ENCODE data around the gene ARL2BP. TPM values are rescaled to one million over a fixed set of nuclear protein-coding genes. Genes with fewer than 3 reads are reported as not detected.
A peak's percentile ranks its signal among the peaks of the same experiment; 100 is the strongest.

The ARL2BP gene
- total RNA-seq, 1 donor from 2014 or later: 71.3 TPM

- no peak for TF ChIP-seq CTCF (IDR thresholded peaks at IDR 0.05; ENCODE audit: insufficient read depth, low read length, severe bottlenecking)
- no peak for FAIRE-seq
- H3K36me3 ChIP-seq (ENCODE audit: control insufficient read depth, insufficient read depth, low read length): peaks cover 8% of the 10 kb centered on the region
Observed at GRCh38 chr16:57238682-57239081, 6.4 kb upstream of the ARL2BP start.

DNA sequence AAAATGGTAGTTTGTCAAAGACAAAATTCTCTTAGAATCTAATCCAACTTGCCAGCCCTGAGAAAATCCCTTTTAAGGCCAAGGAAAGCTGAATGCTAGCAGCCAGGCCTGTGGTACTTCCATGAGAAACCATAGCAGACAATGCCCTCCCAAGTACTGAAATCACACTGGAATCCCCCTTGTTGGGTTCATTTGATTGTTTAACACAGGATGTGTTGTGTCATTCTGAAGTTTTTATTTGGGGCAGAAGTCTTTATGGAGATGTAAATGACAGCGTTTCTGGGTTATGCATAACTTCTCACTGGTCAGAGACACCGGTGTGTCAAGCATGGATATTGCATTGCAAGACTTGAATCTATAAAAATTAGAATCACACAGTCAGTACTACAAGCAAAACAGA is 6.0 kb upstream of the ARL2BP start:
- DNase-seq (ENCODE audit: low read depth) (no peak), FAIRE-seq (no peak)
- peaks cover 7% of the 10 kb centered on the region for H3K36me3 ChIP-seq (ENCODE audit: control insufficient read depth, insufficient read depth, low read length)
- H3K4me3 ChIP-seq (ENCODE audit: low read depth, low read length): no peak overlapping the region
- no peak for TF ChIP-seq CTCF (IDR thresholded peaks at IDR 0.05; ENCODE audit: insufficient read depth, low read length, severe bottlenecking)
- H3K27me3 ChIP-seq (ENCODE audit: control insufficient read depth, insufficient read depth, low read length): no peaks in the 10 kb centered on the region

More at GRCh38 chr16:57238682-57239081, 6.4 kb upstream of the ARL2BP start:
- no peaks in the 10 kb centered on the region for H3K27me3 ChIP-seq (ENCODE audit: control insufficient read depth, insufficient read depth, low read length)
- no peak overlapping the region for H3K4me3 ChIP-seq (ENCODE audit: low read depth, low read length)
- no peak for DNase-seq (ENCODE audit: low read depth)

GRCh38 chr16:57240851-57241250 is 4.2 kb upstream of the ARL2BP start:
- DNase-seq (ENCODE audit: low read depth) (no peak), FAIRE-seq (no peak)
- no peak for TF ChIP-seq CTCF (IDR thresholded peaks at IDR 0.05; ENCODE audit: insufficient read depth, low read length, severe bottlenecking)
- Histone ChIP-seq H3K27me3 (ENCODE audit: control insufficient read depth, insufficient read depth, low read length) (no peaks in the 10 kb centered on the region), H3K4me3 (ENCODE audit: low read depth, low read length) (no peak overlapping the region), H3K36me3 (ENCODE audit: control insufficient read depth, insufficient read depth, low read length) (peaks cover 2% of the 10 kb centered on the region)

DNA sequence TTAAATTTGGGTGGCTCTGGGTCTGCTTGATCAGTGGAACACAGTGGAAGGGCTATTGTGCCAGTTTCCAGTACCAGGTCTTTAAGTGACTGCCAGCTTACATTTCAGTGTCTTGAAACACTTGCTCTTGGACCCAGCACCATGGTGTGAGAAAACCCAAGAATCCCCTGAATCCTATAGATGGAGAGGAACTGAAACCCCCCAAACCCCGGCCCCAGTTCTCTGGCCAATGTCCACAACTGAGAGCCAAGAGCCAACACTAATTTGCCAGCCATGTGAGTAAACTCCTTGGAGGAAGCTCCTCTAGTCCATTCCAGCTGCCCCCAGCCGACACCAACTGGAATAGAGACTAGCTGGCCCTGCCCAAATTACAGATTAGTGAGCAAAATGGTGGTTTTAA is 2.4 kb upstream of the ARL2BP start:
- DNase-seq (ENCODE audit: low read depth) (no peak), FAIRE-seq (no peak)
- TF ChIP-seq CTCF (IDR thresholded peaks at IDR 0.05; ENCODE audit: insufficient read depth, low read length, severe bottlenecking): no peak
- Histone ChIP-seq H3K4me3 (ENCODE audit: low read depth, low read length) (no peak overlapping the region), H3K36me3 (ENCODE audit: control insufficient read depth, insufficient read depth, low read length) (peaks cover 2% of the 10 kb centered on the region), H3K27me3 (ENCODE audit: control insufficient read depth, insufficient read depth, low read length) (no peaks in the 10 kb centered on the region)

DNA sequence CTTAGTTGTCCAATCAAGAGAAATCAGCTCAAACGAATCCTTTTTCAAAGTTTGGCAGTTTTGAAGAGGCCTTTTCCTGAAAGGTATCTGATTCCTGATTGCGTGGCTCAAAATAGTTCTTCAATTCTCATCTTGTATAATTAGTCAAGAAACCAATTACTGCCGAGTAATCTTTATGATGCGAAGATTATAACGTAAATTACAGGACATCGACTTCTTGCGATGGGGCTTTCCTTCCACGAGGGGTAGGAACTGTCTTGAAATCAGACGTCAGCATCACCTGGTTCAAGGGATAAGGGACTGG is 644 bp upstream of the ARL2BP start:
- no peak for FAIRE-seq

More for the DNA sequence above, 644 bp upstream of the ARL2BP start:
- Histone ChIP-seq H3K4me3 (ENCODE audit: low read depth, low read length) (peak overlapping the region; percentile 78), H3K36me3 (ENCODE audit: control insufficient read depth, insufficient read depth, low read length) (peaks cover 3% of the 10 kb centered on the region), H3K27me3 (ENCODE audit: control insufficient read depth, insufficient read depth, low read length) (no peaks in the 10 kb centered on the region)
- no peak for DNase-seq (ENCODE audit: low read depth)
- TF ChIP-seq CTCF (IDR thresholded peaks at IDR 0.05; ENCODE audit: insufficient read depth, low read length, severe bottlenecking): no peak
